ENCODE results near the gene LRRC8C. TPM values are rescaled to one million over a fixed set of nuclear protein-coding genes. Genes with fewer than 3 reads are reported as not detected.

Gene LRRC8C
- total RNA-seq, 1 donor from 2014 or later = 4.6 TPM

DNA sequence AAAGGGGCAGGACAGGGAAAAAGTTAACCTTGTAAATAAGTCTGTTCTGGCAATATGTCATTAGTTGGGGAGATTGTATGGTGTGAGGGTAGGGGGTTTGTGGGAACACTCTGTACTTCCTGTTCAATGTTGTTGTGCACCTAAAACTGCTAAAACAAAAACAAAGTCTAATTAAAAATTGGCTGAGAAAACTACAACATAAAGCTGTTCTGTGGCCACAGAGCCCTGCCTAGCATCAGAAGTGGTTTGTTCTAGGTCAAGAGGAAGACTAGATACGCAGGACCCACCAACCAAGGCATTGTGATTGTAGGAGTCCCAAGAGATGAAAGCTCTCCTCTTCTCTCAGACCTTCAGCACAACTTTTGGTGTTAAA, 106.9 kb downstream of the LRRC8C start:
- H3K9me3 Mint-ChIP-seq = no peaks in the 10 kb centered on the region
- no peaks in the 10 kb centered on the region for H3K36me3 Mint-ChIP-seq (ENCODE audit: low read depth)
- no peak overlapping the region for H3K4me3 Mint-ChIP-seq
- H3K27ac Mint-ChIP-seq (ENCODE audit: unreplicated experiment) = no peak overlapping the region
- TF ChIP-seq, protein P1, sequence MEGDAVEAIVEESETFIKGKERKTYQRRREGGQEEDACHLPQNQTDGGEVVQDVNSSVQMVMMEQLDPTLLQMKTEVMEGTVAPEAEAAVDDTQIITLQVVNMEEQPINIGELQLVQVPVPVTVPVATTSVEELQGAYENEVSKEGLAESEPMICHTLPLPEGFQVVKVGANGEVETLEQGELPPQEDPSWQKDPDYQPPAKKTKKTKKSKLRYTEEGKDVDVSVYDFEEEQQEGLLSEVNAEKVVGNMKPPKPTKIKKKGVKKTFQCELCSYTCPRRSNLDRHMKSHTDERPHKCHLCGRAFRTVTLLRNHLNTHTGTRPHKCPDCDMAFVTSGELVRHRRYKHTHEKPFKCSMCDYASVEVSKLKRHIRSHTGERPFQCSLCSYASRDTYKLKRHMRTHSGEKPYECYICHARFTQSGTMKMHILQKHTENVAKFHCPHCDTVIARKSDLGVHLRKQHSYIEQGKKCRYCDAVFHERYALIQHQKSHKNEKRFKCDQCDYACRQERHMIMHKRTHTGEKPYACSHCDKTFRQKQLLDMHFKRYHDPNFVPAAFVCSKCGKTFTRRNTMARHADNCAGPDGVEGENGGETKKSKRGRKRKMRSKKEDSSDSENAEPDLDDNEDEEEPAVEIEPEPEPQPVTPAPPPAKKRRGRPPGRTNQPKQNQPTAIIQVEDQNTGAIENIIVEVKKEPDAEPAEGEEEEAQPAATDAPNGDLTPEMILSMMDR (conservative IDR thresholded peaks at IDR 0.05) = no peak
- H3K4me1 Mint-ChIP-seq = no peaks in the 10 kb centered on the region
- H3K27me3 Mint-ChIP-seq (ENCODE audit: low read depth) = peaks cover 2% of the 10 kb centered on the region
- DNase-seq (ENCODE audit: low read depth, low spot score) = no peak

- H3K9me3 Mint-ChIP-seq = no peaks in the 10 kb centered on the region
- no peaks in the 10 kb centered on the region for H3K36me3 Mint-ChIP-seq (ENCODE audit: low read depth)
- peaks cover 2% of the 10 kb centered on the region for H3K27me3 Mint-ChIP-seq (ENCODE audit: low read depth)
- no peak for DNase-seq (ENCODE audit: low read depth, low spot score)
- TF ChIP-seq, protein P1 (conservative IDR thresholded peaks at IDR 0.05) = no peak
- H3K4me3 Mint-ChIP-seq = no peak overlapping the region
- no peaks in the 10 kb centered on the region for H3K4me1 Mint-ChIP-seq
- H3K27ac Mint-ChIP-seq (ENCODE audit: unreplicated experiment) = no peak overlapping the region
Measured at GRCh38 chr1:89743788-89744187, 110.9 kb downstream of the LRRC8C start.

GRCh38 chr1:89746424-89747149, 113.7 kb downstream of the LRRC8C start:
- no peak overlapping the region for H3K4me3 Mint-ChIP-seq
- H3K36me3 Mint-ChIP-seq (ENCODE audit: low read depth) = no peaks in the 10 kb centered on the region
- no peaks in the 10 kb centered on the region for H3K9me3 Mint-ChIP-seq
- DNase-seq (ENCODE audit: low read depth, low spot score) = no peak
- no peaks in the 10 kb centered on the region for H3K4me1 Mint-ChIP-seq
- TF ChIP-seq, protein P1 (conservative IDR thresholded peaks at IDR 0.05) = no peak
- H3K27me3 Mint-ChIP-seq (ENCODE audit: low read depth) = peaks cover 2% of the 10 kb centered on the region
- H3K27ac Mint-ChIP-seq (ENCODE audit: unreplicated experiment) = no peak overlapping the region

- Mint-ChIP-seq H3K4me1 (peaks cover 15% of the 10 kb centered on the region), H3K4me3 (no peak overlapping the region), H3K9me3 (no peaks in the 10 kb centered on the region), H3K27me3 (ENCODE audit: low read depth) (no peaks in the 10 kb centered on the region), H3K36me3 (ENCODE audit: low read depth) (no peaks in the 10 kb centered on the region), H3K27ac (ENCODE audit: unreplicated experiment) (no peak overlapping the region)
- TF ChIP-seq, protein P1 (conservative IDR thresholded peaks at IDR 0.05) = no peak
- DNase-seq (ENCODE audit: low read depth, low spot score) = no peak
Measured at GRCh38 chr1:89753761-89754160, 120.8 kb downstream of the LRRC8C start.

GRCh38 chr1:89754518-89754917, 121.6 kb downstream of the LRRC8C start:
- Mint-ChIP-seq H3K27ac (ENCODE audit: unreplicated experiment) (no peak overlapping the region), H3K4me3 (no peak overlapping the region), H3K9me3 (no peaks in the 10 kb centered on the region), H3K36me3 (ENCODE audit: low read depth) (no peaks in the 10 kb centered on the region), H3K27me3 (ENCODE audit: low read depth) (peaks cover 3% of the 10 kb centered on the region), H3K4me1 (peaks cover 15% of the 10 kb centered on the region)
- TF ChIP-seq, protein P1 (conservative IDR thresholded peaks at IDR 0.05) = no peak
- DNase-seq (ENCODE audit: low read depth, low spot score) = no peak
